Inferior parietal cortex (tissue), 1 donor: ENCODE results near the gene UCKL1.

ENCODE experiments used
- DNase-seq: peaks from one replicate; pipeline ENCODE4 v3.0.0-alpha.2; 2016; ENCODE audit errors: extremely low spot score

The UCKL1 gene

GRCh38 chr20:63890616-63891015 lies 65.6 kb downstream of the UCKL1 start:
- no peak for DNase-seq

GRCh38 chr20:63890201-63890576 lies 66.0 kb downstream of the UCKL1 start:
- DNase-seq = no peak
